ACC112 (cell line): ENCODE data around the gene SOX13.
A peak's percentile ranks its signal among the peaks of the same experiment; 100 is the strongest.

Experiments
- H2AFZ ChIP-seq: fragments of 200-600 bp; sonication (generic); one replicate; pipeline ENCODE4 v1.6.0; 2017; ENCODE audit warnings: antibody characterized with exemption, low read length; ENCODE audit not compliant: unreplicated experiment
- H3K27ac ChIP-seq: fragments of 200-600 bp; sonication (generic); 2 replicates; pipeline ENCODE4 v1.5.1; 2014; ENCODE audit warnings: low read depth, mild to moderate bottlenecking, antibody characterized with exemption, low read length, moderate library complexity
- H3K27me3 ChIP-seq: fragments of 200-600 bp; sonication (generic); 2 replicates; pipeline ENCODE4 v1.6.1; 2014; ENCODE audit warnings: mild to moderate bottlenecking, antibody characterized with exemption, low read length, moderate library complexity, mixed read lengths; ENCODE audit not compliant: insufficient read depth
- H3K36me3 ChIP-seq: fragments of 200-600 bp; sonication (generic); 2 replicates; pipeline ENCODE4 v1.6.1; 2016; ENCODE audit warnings: mild to moderate bottlenecking, antibody characterized with exemption, low read length, moderate library complexity, mixed read lengths; ENCODE audit not compliant: insufficient read depth
- H3K4me1 ChIP-seq: fragments of 200-600 bp; sonication (generic); one replicate; pipeline ENCODE4 v1.6.1; 2016; ENCODE audit warnings: low read length, mixed read lengths; ENCODE audit not compliant: insufficient read depth, unreplicated experiment, control insufficient read depth
- H3K4me3 ChIP-seq: fragments of 200-600 bp; sonication (generic); 2 replicates; pipeline ENCODE4 v1.5.1; 2014; ENCODE audit warnings: mild to moderate bottlenecking, low read depth, low read length
- H3K79me2 ChIP-seq: fragments of 200-600 bp; sonication (generic); one replicate; pipeline ENCODE4 v1.6.0; 2016; ENCODE audit warnings: low read length; ENCODE audit not compliant: control insufficient read depth, unreplicated experiment, insufficient read depth

SOX13 gene

DNA sequence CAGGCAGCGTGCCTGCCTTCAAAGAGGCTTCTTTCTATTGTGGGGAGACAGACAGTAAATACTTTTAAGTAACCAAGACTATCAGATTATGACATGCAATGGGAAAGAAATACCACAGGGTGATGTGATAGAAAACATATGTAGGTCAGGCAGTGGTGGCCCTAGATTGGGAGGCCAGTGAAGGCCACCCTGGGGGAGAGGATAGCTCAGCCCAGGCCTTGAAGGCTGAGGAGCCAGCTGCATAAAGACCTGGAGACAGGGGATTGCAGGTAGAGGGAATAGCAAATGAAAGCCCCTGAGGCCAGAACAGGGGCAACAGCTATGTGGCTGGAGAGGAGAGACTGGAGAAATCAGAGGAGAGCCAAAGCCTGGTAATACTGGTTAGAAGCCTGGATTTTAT is 4.0 kb downstream of the SOX13 start:
- peaks cover 51% of the 10 kb centered on the region for H3K79me2 ChIP-seq
- H3K27me3 ChIP-seq: no peaks in the 10 kb centered on the region
- H2AFZ ChIP-seq: no peak overlapping the region
- peaks cover 34% of the 10 kb centered on the region for H3K4me1 ChIP-seq
- H3K4me3 ChIP-seq: no peak overlapping the region
- H3K36me3 ChIP-seq: no peaks in the 10 kb centered on the region
- no peak overlapping the region for H3K27ac ChIP-seq

DNA sequence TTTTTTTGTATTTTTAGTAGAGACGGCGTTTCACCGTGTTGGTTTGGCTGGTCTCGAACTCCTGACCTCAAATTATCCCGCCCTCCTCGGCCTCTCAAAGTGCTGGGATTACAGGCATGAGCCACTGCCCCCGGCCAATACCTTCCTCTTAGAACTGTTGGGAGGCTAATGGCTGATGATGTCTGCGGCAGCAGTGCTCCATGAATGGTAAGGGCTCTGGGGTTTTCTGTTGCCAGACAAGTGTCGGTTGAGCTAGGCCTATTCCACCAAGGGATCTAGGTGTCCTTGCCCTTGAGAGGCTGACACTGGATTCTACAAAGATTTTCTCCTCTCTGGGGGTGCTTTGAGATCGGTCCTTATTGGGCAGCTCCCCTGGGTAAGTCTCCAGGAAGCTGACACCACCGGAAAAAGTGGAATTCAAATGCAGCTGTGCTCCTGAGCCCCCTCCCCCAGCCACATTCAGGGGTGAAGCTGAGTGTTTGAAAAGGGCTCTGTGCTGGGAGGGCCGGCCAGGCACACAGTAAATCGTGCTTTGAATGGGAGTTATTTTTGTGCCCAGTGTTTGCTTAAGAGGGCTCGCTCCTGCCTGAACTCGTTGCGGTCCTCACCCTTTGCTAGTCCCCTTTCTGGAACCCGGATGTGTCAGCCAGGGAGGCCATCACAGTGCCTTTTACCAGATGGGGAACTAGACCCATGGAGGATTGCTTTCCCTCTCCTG is 5.2 kb downstream of the SOX13 start:
- Histone ChIP-seq H3K4me1 (peaks cover 34% of the 10 kb centered on the region), H3K27ac (no peak overlapping the region), H2AFZ (no peak overlapping the region), H3K4me3 (no peak overlapping the region), H3K79me2 (peaks cover 63% of the 10 kb centered on the region), H3K27me3 (no peaks in the 10 kb centered on the region), H3K36me3 (no peaks in the 10 kb centered on the region)

DNA sequence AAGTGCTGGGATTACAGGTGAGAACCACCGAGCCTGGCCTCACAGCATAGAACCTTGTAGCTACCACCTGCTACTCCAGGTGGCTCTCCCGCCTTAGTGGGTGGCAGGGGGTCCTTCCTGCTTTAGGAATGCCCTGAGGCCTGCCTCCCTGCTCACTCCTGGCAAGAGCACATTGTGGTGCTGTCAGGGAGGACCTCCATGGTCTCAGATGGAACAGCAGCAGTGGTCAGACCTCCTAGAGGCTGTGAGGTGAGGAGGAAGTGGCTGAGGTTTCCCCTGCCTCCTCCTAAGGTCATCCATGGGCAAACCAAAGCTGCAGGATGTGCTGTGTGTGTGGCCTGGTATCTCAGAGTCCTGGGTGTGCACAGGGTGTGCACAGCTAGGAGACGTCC is 6.7 kb downstream of the SOX13 start:
- H3K36me3 ChIP-seq: no peaks in the 10 kb centered on the region
- no peak overlapping the region for H2AFZ ChIP-seq
- H3K27me3 ChIP-seq: no peaks in the 10 kb centered on the region
- peaks cover 34% of the 10 kb centered on the region for H3K4me1 ChIP-seq
- no peak overlapping the region for H3K27ac ChIP-seq
- peaks cover 57% of the 10 kb centered on the region for H3K79me2 ChIP-seq
- peak overlapping the region; percentile 42; the same call in 1 of the 2 replicates for H3K4me3 ChIP-seq

DNA sequence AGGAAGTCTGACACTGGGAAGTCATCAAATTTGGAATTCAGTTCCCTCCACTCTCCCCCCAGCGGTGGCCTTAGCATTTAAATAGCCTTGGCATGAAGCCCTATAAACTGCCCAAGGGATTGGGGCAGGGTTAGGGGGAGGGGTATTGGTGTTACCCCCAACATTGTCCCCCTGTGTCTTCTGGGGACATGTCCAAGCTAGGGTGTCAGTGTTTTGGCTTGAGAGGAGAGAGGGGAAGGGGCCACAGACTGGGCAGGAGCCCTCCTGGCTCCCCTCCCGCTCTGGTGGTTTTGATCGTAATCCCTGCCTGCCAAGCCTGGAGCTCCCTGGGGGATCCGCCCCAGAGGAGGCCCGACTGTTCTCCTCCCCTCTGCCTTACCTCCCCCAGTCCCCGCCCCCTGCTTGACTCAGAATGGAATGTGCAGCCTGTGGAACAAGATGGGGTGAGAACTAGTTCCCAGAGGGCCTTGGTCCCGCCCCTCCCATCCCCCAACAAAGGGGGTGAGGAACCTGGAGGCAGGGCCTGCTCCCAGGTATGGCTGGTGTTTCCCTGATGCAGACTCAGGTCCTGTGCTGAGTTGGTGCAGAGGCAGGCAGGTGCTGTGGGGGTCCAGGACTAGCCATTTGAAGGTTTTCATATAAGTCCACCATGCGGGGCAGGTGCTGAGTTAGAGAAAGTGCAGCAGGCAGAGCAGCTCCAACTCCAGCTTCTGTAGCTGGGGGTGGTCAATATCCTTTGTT is 7.4 kb downstream of the SOX13 start:
- H2AFZ ChIP-seq: no peak overlapping the region
- no peaks in the 10 kb centered on the region for H3K36me3 ChIP-seq
- peak overlapping the region; percentile 42; the same call in 1 of the 2 replicates for H3K4me3 ChIP-seq
- H3K4me1 ChIP-seq: peaks cover 32% of the 10 kb centered on the region
- peaks cover 55% of the 10 kb centered on the region for H3K79me2 ChIP-seq
- H3K27me3 ChIP-seq: no peaks in the 10 kb centered on the region
- H3K27ac ChIP-seq: peak overlapping the region; percentile 42; the same call in 1 of the 2 replicates

DNA sequence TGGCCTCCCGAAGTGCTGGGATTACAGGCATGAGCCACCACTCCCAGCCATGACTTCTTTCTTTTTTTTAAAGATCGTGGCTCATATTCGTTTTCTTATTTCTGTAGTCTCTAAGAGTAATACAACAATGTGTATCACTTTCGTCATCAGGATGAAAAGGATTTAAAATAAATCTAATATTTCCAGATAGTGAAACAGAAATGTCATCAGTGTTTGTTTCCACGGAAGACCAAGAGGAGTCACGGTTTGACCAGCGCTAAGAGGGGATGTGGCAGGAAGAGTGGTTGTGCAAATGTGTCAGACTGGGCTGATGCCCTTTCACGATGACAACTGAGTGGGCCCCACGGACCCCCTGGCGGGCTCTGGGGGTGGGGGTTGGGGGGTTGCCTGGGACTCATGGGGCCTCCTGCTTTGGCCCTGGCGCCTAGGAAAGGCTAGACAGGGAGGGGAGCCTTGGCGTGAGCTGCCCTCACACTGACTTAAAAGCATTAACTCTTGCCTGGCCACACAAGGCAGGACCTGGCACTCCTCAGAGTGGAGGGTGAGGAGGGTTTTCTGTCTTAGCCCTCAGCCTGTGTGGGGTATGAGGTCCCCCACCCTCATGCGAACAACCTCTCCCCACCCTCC is 8.4 kb downstream of the SOX13 start:
- Histone ChIP-seq H3K36me3 (no peaks in the 10 kb centered on the region), H3K27ac (no peak overlapping the region), H2AFZ (no peak overlapping the region), H3K4me3 (no peak overlapping the region), H3K27me3 (no peaks in the 10 kb centered on the region), H3K4me1 (peaks cover 23% of the 10 kb centered on the region), H3K79me2 (peaks cover 45% of the 10 kb centered on the region)

DNA sequence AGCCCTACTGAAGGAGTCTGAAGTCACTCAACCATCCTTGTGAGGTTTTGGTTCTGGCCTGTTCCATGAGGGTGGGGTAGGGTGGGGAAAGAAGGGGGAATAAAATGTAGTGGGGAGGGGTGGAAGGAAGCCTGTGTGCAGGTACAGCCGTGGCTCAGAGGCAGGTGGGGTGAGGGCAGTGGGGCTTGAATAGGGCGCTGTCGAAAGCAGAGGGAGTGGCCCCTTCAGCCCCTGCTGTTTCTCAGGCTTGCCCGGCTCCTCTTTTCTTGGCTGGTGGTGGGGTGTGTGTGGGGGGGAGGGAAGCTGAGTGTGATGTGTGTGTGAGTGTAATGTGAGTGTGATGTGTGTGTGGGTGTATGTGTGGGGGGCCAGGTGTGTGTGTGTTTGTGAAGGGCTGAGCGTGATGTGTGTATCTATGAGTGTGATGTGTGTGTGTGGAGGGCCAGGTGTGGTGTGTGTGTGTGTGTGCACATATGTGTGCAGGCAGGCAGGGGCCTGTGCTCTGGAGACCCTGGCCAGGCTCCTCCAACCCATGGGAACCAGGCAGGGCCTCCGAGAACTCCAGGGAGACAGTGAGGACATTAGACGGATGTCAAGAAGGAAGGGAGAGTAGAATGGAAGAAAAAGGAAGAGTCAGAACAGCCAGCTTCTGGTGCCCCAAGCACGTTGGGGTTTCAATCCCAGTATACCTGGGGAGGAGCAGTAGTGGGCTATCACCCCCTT is 9.0 kb downstream of the SOX13 start:
- peaks cover 39% of the 10 kb centered on the region for H3K79me2 ChIP-seq
- no peaks in the 10 kb centered on the region for H3K36me3 ChIP-seq
- H3K4me1 ChIP-seq: peaks cover 22% of the 10 kb centered on the region

DNA sequence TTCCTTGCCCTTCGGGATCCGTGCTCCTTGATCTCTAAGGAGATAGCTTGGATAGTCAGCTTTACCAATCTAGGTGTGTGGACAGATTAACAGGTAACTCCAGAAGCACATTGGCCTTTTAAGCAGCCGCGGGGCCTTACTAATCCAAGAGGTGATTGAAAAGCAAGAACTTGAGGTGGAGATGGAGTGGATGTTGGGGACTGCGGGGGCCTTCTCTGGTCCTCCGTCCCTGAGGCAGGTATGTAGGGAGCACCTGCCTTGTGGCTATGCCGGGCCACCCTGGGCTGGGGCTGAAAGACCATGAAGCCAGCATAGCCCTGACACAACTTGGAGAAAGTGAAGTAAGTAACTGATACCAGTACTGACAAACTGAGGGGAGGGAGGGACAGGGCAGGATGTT is 10.6 kb downstream of the SOX13 start:
- Histone ChIP-seq H3K79me2 (peaks cover 39% of the 10 kb centered on the region), H3K27ac (no peak overlapping the region), H3K36me3 (no peaks in the 10 kb centered on the region), H3K4me3 (no peak overlapping the region), H3K4me1 (peaks cover 28% of the 10 kb centered on the region), H2AFZ (no peak overlapping the region), H3K27me3 (no peaks in the 10 kb centered on the region)

More for the DNA sequence above, 9.0 kb downstream of the SOX13 start:
- Histone ChIP-seq H2AFZ (no peak overlapping the region), H3K4me3 (no peak overlapping the region), H3K27me3 (no peaks in the 10 kb centered on the region), H3K27ac (no peak overlapping the region)

DNA sequence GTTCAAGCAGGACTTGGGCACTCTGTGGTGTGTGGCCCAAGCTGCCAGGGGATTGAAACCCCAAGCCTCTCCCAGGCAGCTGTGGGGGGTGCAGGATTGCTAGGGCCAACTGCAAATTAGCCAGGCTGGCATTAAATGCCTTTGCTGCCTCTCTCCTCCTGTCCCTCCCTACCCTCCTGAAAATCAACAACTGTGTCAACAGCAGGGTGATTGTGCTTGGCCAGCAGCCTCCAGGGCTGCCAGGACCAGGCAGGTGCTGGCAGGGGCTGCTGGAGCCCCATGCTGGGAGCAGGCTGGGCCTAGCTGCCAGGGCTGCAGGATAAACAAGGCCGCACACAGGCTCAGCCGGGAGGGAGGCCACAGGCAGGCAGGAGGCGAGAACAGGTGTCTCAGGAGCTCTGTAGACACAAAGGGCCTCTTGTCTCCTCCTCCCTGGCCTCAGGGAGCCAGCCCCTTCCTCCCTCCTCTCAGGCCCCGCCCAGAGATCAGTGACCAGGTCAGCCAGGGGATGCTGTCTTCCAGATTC is 11.4 kb downstream of the SOX13 start:
- no peak overlapping the region for H2AFZ ChIP-seq
- H3K4me1 ChIP-seq: peaks cover 34% of the 10 kb centered on the region
- no peak overlapping the region for H3K27ac ChIP-seq
- peaks cover 41% of the 10 kb centered on the region for H3K79me2 ChIP-seq
- no peak overlapping the region for H3K4me3 ChIP-seq
- no peaks in the 10 kb centered on the region for H3K27me3 ChIP-seq
- H3K36me3 ChIP-seq: no peaks in the 10 kb centered on the region

DNA sequence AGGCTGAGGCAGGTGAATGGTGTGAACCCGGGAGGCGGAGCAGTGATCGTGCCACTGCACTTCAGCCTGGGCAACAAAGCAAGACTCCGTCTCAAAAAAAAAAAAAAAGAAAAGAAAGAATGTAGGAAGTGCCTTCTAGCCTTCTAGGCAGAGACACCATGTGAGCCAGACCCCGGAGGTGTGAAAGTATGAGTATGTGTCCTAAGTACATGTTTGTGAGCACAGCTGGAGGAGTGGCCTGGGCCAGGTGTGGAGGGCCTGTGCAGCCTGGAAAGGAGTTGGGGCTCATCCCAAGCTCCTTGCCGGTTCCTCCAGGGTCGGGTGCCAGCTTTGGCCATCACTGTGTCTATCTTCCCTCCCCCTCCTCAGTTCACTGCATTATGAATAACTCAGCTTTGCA is 13.0 kb downstream of the SOX13 start:
- peaks cover 26% of the 10 kb centered on the region for H3K4me1 ChIP-seq
- peaks cover 48% of the 10 kb centered on the region for H3K79me2 ChIP-seq
- no peak overlapping the region for H2AFZ ChIP-seq
- no peak overlapping the region for H3K4me3 ChIP-seq
- no peaks in the 10 kb centered on the region for H3K27me3 ChIP-seq
- no peak overlapping the region for H3K27ac ChIP-seq
- no peaks in the 10 kb centered on the region for H3K36me3 ChIP-seq

DNA sequence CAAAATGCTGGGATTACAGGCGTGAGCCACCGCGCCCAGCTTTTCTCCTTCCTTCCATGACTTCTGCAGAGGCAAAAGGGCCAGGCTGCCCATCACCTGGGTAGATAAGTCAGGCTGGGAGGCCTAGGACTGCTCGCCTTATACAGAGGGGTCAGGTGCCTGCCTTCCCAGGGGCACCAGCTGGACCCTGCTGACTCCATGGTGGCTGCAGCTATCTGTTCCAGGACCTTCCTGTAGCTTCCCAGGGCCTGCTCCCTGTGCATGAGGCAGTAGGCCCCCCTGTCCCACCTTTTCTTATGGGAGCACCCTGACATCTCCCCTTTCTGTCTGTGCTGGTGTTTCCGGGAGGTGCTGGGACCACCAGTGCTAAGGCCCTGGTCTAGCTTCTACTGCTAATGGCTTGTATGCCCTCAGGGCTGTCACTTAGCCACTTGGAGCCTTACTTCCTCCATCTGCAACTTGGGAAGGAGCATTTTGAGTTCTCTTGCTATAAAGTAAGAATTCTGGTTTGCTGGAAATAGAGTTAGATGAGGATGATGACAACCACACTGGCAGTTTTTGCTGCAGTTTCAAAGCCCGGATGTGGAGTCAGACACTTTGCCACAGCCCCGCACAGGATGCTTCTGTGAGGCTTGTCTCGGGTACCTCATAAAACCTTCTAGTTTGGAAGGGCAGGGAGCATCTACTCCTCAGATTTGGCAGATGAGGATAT is 14.4 kb downstream of the SOX13 start:
- no peaks in the 10 kb centered on the region for H3K36me3 ChIP-seq
- peaks cover 31% of the 10 kb centered on the region for H3K4me1 ChIP-seq
- H3K79me2 ChIP-seq: peaks cover 56% of the 10 kb centered on the region
- no peaks in the 10 kb centered on the region for H3K27me3 ChIP-seq
- no peak overlapping the region for H3K4me3 ChIP-seq
- no peak overlapping the region for H2AFZ ChIP-seq
- no peak overlapping the region for H3K27ac ChIP-seq
